ENCODE data around the gene ZNF98. TPM values are rescaled to one million over a fixed set of nuclear protein-coding genes. Genes with fewer than 3 reads are reported as not detected.

The ZNF98 gene
- total RNA-seq, 4 donors from 2014 or later, result 0.32 TPM; not detected in 3

DNA sequence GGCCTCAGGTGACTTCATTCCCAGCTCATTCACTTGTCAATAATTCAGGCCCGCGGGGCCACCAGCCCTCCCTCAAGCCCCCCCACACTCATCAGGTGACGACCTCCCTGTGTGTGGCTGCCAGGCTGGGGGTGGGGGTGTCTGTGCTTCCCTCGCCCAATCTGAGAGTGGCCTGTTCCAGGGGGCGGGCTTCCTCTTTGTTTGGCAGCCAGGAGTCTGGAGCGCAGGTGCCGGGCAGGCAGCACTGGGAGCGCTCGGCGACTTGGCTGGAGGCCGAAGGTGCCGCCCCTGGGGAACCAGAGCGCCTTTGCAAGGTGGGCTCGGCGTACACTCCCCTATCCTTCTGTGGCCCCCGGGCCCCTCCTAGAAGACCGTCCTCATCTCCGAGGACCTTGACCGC, 5.4 kb upstream of the ZNF98 start:
- peaks cover 4 to 15% of the 10 kb centered on the region in 2 donors for H3K9me3 ChIP-seq
- no peak for DNase-seq
- no peak for TF ChIP-seq EP300 (IDR thresholded peaks at IDR 0.05; ENCODE audit: low read depth)
- TF ChIP-seq, protein P1, sequence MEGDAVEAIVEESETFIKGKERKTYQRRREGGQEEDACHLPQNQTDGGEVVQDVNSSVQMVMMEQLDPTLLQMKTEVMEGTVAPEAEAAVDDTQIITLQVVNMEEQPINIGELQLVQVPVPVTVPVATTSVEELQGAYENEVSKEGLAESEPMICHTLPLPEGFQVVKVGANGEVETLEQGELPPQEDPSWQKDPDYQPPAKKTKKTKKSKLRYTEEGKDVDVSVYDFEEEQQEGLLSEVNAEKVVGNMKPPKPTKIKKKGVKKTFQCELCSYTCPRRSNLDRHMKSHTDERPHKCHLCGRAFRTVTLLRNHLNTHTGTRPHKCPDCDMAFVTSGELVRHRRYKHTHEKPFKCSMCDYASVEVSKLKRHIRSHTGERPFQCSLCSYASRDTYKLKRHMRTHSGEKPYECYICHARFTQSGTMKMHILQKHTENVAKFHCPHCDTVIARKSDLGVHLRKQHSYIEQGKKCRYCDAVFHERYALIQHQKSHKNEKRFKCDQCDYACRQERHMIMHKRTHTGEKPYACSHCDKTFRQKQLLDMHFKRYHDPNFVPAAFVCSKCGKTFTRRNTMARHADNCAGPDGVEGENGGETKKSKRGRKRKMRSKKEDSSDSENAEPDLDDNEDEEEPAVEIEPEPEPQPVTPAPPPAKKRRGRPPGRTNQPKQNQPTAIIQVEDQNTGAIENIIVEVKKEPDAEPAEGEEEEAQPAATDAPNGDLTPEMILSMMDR (IDR thresholded peaks at IDR 0.05), result no peak
- TF ChIP-seq POLR2AphosphoS5 (IDR thresholded peaks at IDR 0.05), result no peak
- no peak for TF ChIP-seq POLR2A (IDR thresholded peaks at IDR 0.05)
- no peaks in the 10 kb centered on the region for H3K4me1 ChIP-seq
- peaks cover 11% of the 10 kb centered on the region for H3K27me3 ChIP-seq
- H3K36me3 ChIP-seq, result no peaks in the 10 kb centered on the region
- in situ Hi-C loops (cut with MboI; ENCODE audit: low pct_ligation_motif_present in 1 of 4, low pct_unique_long_range_greater_than_20kb in 1 of 4, low sequenced_read_pairs in 3 of 4) (no loop called here), intact Hi-C loops (cut with DNase I; ENCODE audit: low total_unique reads) (no loop called here)
- H3K27ac ChIP-seq, result no peak overlapping the region
- WGBS, 2 donors (ENCODE audit: low coverage in 1 of 2), result 33% methylated on average over 19 of the region's 19 CpGs; no CpG with 5 or more reads in 1 of the 2 donors
- H3K4me3 ChIP-seq, result no peak overlapping the region

DNA sequence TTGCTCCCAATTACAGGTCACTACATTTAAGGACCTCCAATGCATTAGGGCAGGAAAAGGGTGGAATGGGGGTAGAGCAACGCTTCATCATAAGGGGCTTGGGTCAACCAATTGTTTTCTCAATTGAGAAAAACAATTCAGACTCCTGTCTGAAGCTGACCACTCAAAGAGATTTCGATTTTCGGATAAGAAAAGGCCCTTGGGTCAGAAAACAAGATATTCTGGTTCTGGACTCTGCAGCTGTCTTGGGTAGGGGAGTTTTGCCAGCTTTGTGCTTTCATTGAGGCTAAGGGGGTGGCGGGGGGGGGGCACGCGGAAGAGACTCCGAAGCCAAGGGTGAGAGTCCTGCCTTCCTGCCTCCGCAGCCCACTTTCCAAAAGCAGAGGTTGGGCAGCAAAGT, 4.8 kb upstream of the ZNF98 start:
- 66 to 68% methylated on average over 7 to 8 of the region's 8 CpGs for WGBS, 2 donors (ENCODE audit: low coverage in 1 of 2)
- Histone ChIP-seq H3K4me3 (no peak overlapping the region), H3K36me3 (no peaks in the 10 kb centered on the region), H3K27ac (no peak overlapping the region), H3K9me3 (peaks cover 4 to 15% of the 10 kb centered on the region in 2 donors), H3K4me1 (no peaks in the 10 kb centered on the region), H3K27me3 (peaks cover 11% of the 10 kb centered on the region)
- in situ Hi-C loops (cut with MboI; ENCODE audit: low pct_ligation_motif_present in 1 of 4, low pct_unique_long_range_greater_than_20kb in 1 of 4, low sequenced_read_pairs in 3 of 4), result no loop called here
- intact Hi-C loops (cut with DNase I; ENCODE audit: low total_unique reads), result no loop called here
- TF ChIP-seq EP300 (IDR thresholded peaks at IDR 0.05; ENCODE audit: low read depth), result no peak
- no peak for TF ChIP-seq POLR2AphosphoS5 (IDR thresholded peaks at IDR 0.05)
- TF ChIP-seq, protein P1 (IDR thresholded peaks at IDR 0.05), result no peak
- TF ChIP-seq POLR2A (IDR thresholded peaks at IDR 0.05), result no peak
- no peak for DNase-seq

DNA sequence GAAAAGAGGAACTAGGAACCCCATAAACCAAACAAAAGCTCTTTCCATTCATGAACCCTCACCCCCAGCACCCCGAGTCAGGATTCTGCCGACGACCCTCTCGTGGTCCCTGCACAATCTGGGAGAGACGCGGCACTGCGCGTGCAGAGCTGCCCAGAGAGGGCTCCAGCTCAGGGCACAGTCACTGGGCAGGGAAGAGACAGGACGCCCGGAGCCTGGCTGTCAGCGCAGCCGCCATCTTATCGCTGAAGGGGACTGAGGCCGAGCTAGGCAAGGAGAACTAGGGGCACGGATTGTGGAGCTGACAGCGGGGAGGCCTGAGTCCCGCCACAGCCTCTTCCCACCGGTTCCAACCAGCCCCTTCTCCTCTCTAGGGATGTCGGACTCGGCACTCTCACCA, 349 bp downstream of the ZNF98 start:
- Histone ChIP-seq H3K27me3 (no peaks in the 10 kb centered on the region), H3K27ac (no peak overlapping the region), H3K4me3 (no peak overlapping the region), H3K36me3 (no peaks in the 10 kb centered on the region), H3K9me3 (peaks cover 0 to 7% of the 10 kb centered on the region in 2 donors), H3K4me1 (no peaks in the 10 kb centered on the region)
- no peak for DNase-seq
- intact Hi-C loops (cut with DNase I; ENCODE audit: low total_unique reads) (no loop called here), in situ Hi-C loops (cut with MboI; ENCODE audit: low pct_ligation_motif_present in 1 of 4, low pct_unique_long_range_greater_than_20kb in 1 of 4, low sequenced_read_pairs in 3 of 4) (no loop called here)
- 33 to 34% methylated on average over 5 to 20 of the region's 20 CpGs for WGBS, 2 donors (ENCODE audit: low coverage in 1 of 2)
- TF ChIP-seq, protein P1 (IDR thresholded peaks at IDR 0.05), result no peak
- TF ChIP-seq EP300 (IDR thresholded peaks at IDR 0.05; ENCODE audit: low read depth) (no peak), POLR2AphosphoS5 (IDR thresholded peaks at IDR 0.05) (no peak), POLR2A (IDR thresholded peaks at IDR 0.05) (no peak)

DNA sequence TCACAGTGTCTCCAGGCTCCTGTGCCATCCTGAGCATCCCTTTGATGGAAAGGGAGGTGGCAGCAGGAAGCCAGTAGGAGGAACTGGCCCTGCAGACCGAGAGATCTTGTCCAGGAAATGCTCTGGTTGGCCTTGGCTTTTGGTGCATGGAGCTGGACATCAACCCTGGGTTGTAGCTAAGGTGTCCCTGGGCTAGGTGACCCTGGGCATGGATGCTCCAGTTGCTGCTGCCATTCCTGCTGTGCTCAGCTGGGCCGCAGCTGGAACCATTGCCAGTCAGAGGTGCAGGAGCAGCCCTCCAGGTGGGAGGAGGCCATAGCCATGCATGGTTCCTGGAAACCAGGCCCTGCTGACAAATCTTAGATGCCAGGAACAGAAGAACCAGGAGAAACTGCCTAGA, 67.5 kb downstream of the ZNF98 start:
- no peak for DNase-seq
- no peak for TF ChIP-seq EP300 (IDR thresholded peaks at IDR 0.05; ENCODE audit: low read depth)
- TF ChIP-seq, protein P1 (IDR thresholded peaks at IDR 0.05), result no peak
- TF ChIP-seq POLR2AphosphoS5 (IDR thresholded peaks at IDR 0.05), result no peak
- TF ChIP-seq POLR2A (IDR thresholded peaks at IDR 0.05), result no peak
- intact Hi-C loops (cut with DNase I; ENCODE audit: low total_unique reads), result no loop called here
- Histone ChIP-seq H3K4me1 (no peaks in the 10 kb centered on the region), H3K9me3 (no peaks in the 10 kb centered on the region), H3K4me3 (no peak overlapping the region), H3K27ac (no peak overlapping the region), H3K27me3 (no peaks in the 10 kb centered on the region), H3K36me3 (no peaks in the 10 kb centered on the region)
- 57% methylated on average over 2 of the region's 2 CpGs; no CpG with 5 or more reads in 1 of the 2 donors for WGBS, 2 donors (ENCODE audit: low coverage in 1 of 2)
- in situ Hi-C loops (cut with MboI; ENCODE audit: low pct_ligation_motif_present in 1 of 4, low pct_unique_long_range_greater_than_20kb in 1 of 4, low sequenced_read_pairs in 3 of 4), result no loop called here

Small RNA genes lying within 50 kb of the gene (small RNA-seq; reads per million reads assigned to genes)
- gene AC011494.1, result 0 reads per million in 4 donors

Other genes with a start within 250 kb of the ZNF98 start
- gene ZNF676, start 225.4 kb downstream of the ZNF98 start, total RNA-seq, result under 1 TPM in 2 of 4 donors, not detected in 2; 0.95 to 0.96 TPM
- not detected for gene ZNF729, start 135.9 kb downstream of the ZNF98 start, total RNA-seq
- gene ZNF492, start 212.0 kb upstream of the ZNF98 start, total RNA-seq, result under 1 TPM in 2 of 4 donors, not detected in 2; 0.20 to 0.27 TPM

All from transverse colon (tissue), 4 donors.